ENCODE data around the gene TTC34.

TTC34 gene

GRCh38 chr1:2812939-2813653 lies 11.6 kb upstream of the TTC34 start:
- DNase-seq (ENCODE audit: low read depth in 2 of 2), result no peak

- no peak for DNase-seq (ENCODE audit: low read depth in 2 of 2)
Observed at GRCh38 chr1:2812136-2812535, 10.6 kb upstream of the TTC34 start.

GRCh38 chr1:2811533-2811918 lies 10.0 kb upstream of the TTC34 start:
- DNase-seq (ENCODE audit: low read depth in 2 of 2), result no peak

GRCh38 chr1:2810899-2811532 lies 9.5 kb upstream of the TTC34 start:
- DNase-seq (ENCODE audit: low read depth in 2 of 2), result no peak

GRCh38 chr1:2810281-2810680 lies 8.8 kb upstream of the TTC34 start:
- no peak for DNase-seq (ENCODE audit: low read depth in 2 of 2)

GRCh38 chr1:2809656-2810055 lies 8.2 kb upstream of the TTC34 start:
- no peak for DNase-seq (ENCODE audit: low read depth in 2 of 2)

- DNase-seq (ENCODE audit: low read depth in 2 of 2), result no peak
Observed at GRCh38 chr1:2808831-2809605, 7.5 kb upstream of the TTC34 start.

GRCh38 chr1:2808386-2808705 lies 6.9 kb upstream of the TTC34 start:
- no peak for DNase-seq (ENCODE audit: low read depth in 2 of 2)

GRCh38 chr1:2807678-2808385 lies 6.3 kb upstream of the TTC34 start:
- no peak for DNase-seq (ENCODE audit: low read depth in 2 of 2)

- DNase-seq (ENCODE audit: low read depth in 2 of 2), result no peak
Observed at GRCh38 chr1:2807036-2807435, 5.5 kb upstream of the TTC34 start.

GRCh38 chr1:2806591-2806990 lies 5.1 kb upstream of the TTC34 start:
- no peak for DNase-seq (ENCODE audit: low read depth in 2 of 2)

GRCh38 chr1:2805801-2806430 lies 4.4 kb upstream of the TTC34 start:
- DNase-seq (ENCODE audit: low read depth in 2 of 2), result no peak

- DNase-seq (ENCODE audit: low read depth in 2 of 2), result no peak
Observed at GRCh38 chr1:2804628-2805351, 3.3 kb upstream of the TTC34 start.

- DNase-seq (ENCODE audit: low read depth in 2 of 2), result no peak
Observed at GRCh38 chr1:2803931-2804627, 2.6 kb upstream of the TTC34 start.

GRCh38 chr1:2803086-2803930 lies 1.8 kb upstream of the TTC34 start:
- DNase-seq (ENCODE audit: low read depth in 2 of 2), result no peak

GRCh38 chr1:2802421-2802961 lies 998 bp upstream of the TTC34 start:
- no peak for DNase-seq (ENCODE audit: low read depth in 2 of 2)

- no peak for DNase-seq (ENCODE audit: low read depth in 2 of 2)
Observed at GRCh38 chr1:2801046-2801445, 447 bp downstream of the TTC34 start.

- DNase-seq (ENCODE audit: low read depth in 2 of 2), result no peak
Observed at GRCh38 chr1:2800664-2801045, 838 bp downstream of the TTC34 start.

Data from stimulated activated CD4-positive, alpha-beta T cell treated with anti-CD3 and anti-CD28 coated beads, Interleukin-4, amount 100 ng/mL, for 48 hours (primary cell).